ENCODE data around the gene CDK5RAP3. TPM values are rescaled to one million over a fixed set of nuclear protein-coding genes. Genes with fewer than 3 reads are reported as not detected.

CDK5RAP3 gene
- total and polyA plus RNA-seq, 2 experiments from 2014 or later, result 92.6 to 106 TPM

DNA sequence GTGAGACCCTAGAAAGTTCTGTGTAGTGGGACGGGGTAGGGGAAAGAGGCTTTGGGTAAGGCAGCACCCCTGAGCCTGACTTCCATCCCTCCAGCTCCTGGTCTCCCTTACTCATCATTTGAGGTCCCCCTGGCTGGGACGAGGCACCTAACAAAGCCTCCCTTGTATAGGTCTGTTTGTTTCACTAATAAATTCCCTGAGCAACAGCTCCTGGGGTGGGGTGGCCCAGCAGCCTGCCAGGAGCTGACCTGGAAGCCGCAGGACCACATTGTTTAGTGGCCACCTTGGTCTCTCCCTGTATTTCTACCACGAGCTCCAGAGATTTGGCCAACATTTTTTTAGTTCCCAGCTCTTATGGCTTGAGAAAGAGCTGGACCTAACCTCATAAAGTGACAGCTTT, 20.5 kb upstream of the CDK5RAP3 start (continued):
- TF ChIP-seq, protein P1, sequence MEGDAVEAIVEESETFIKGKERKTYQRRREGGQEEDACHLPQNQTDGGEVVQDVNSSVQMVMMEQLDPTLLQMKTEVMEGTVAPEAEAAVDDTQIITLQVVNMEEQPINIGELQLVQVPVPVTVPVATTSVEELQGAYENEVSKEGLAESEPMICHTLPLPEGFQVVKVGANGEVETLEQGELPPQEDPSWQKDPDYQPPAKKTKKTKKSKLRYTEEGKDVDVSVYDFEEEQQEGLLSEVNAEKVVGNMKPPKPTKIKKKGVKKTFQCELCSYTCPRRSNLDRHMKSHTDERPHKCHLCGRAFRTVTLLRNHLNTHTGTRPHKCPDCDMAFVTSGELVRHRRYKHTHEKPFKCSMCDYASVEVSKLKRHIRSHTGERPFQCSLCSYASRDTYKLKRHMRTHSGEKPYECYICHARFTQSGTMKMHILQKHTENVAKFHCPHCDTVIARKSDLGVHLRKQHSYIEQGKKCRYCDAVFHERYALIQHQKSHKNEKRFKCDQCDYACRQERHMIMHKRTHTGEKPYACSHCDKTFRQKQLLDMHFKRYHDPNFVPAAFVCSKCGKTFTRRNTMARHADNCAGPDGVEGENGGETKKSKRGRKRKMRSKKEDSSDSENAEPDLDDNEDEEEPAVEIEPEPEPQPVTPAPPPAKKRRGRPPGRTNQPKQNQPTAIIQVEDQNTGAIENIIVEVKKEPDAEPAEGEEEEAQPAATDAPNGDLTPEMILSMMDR (conservative IDR thresholded peaks at IDR 0.05; ENCODE audit: low read depth in 2 of 2), result no peak

DNA sequence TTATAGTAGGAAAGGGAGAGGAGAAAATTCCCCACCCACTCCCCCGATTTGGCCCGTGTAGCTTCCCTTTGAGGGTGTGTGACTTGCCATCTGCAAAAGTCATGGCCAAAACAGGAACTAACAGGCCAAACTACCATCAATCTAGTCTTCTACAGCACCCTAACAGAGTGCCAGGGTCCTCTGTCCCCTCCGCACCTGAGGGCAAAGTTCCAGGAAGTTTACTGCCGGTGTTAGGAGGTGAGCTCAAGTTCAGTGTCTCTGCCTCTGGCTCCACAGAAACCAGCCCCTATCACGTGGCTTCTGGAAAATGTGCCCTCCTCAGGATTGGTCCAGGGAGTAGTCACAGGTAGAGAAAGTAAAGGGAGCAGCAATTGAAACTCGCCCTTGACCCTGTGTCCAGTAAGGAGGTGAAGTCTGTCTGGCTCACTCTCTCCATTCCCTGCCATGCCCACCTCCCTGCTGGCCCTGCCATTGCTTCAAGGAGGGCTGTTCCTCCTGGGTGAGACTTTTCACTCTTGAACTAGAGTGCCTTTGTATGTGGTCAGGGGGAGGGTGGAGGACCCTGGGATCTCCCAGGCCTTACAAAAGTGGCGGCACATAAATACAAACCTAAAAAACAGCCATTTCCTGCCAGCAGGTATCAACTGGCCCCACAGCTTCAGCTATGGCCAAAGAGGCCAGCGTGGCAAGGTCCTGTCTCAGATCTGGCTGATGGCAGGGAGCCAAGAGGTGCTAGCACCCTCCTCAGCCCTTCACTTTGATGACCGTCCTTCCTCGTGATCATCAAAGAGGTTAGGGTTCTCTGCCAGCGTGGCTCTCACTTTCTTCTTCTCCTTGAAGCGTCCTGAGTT, 18.5 kb upstream of the CDK5RAP3 start:
- H3K36me3 Mint-ChIP-seq (ENCODE audit: low read depth), result no peaks in the 10 kb centered on the region; the same call in 2 of the 3 replicates
- ATAC-seq (no peak), DNase-seq (ENCODE audit: low spot score) (no peak)
- no peak overlapping the region for H3K27ac ChIP-seq (ENCODE audit: low read depth)
- H3K4me3 Mint-ChIP-seq, result no peak overlapping the region
- no peaks in the 10 kb centered on the region for H3K79me2 ChIP-seq (replicated peaks; ENCODE audit: insufficient read depth)
- H3K27me3 ChIP-seq (ENCODE audit: insufficient read depth), result no peaks in the 10 kb centered on the region
- H3F3A ChIP-seq (replicated peaks; ENCODE audit: low read depth), result peaks cover 2% of the 10 kb centered on the region; the same call in 1 of the 2 replicates
- H3K27ac Mint-ChIP-seq, result no peak overlapping the region; the same call in 1 of the 2 replicates
- no peak overlapping the region for H3K4me2 ChIP-seq
- H3K36me3 ChIP-seq (ENCODE audit: insufficient read depth), result no peaks in the 10 kb centered on the region
- no peaks in the 10 kb centered on the region for H3K9me3 Mint-ChIP-seq
- TF ChIP-seq, protein P2, sequence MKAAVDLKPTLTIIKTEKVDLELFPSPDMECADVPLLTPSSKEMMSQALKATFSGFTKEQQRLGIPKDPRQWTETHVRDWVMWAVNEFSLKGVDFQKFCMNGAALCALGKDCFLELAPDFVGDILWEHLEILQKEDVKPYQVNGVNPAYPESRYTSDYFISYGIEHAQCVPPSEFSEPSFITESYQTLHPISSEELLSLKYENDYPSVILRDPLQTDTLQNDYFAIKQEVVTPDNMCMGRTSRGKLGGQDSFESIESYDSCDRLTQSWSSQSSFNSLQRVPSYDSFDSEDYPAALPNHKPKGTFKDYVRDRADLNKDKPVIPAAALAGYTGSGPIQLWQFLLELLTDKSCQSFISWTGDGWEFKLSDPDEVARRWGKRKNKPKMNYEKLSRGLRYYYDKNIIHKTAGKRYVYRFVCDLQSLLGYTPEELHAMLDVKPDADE (IDR thresholded peaks at IDR 0.05), result no peak
- TF ChIP-seq, protein P3, sequence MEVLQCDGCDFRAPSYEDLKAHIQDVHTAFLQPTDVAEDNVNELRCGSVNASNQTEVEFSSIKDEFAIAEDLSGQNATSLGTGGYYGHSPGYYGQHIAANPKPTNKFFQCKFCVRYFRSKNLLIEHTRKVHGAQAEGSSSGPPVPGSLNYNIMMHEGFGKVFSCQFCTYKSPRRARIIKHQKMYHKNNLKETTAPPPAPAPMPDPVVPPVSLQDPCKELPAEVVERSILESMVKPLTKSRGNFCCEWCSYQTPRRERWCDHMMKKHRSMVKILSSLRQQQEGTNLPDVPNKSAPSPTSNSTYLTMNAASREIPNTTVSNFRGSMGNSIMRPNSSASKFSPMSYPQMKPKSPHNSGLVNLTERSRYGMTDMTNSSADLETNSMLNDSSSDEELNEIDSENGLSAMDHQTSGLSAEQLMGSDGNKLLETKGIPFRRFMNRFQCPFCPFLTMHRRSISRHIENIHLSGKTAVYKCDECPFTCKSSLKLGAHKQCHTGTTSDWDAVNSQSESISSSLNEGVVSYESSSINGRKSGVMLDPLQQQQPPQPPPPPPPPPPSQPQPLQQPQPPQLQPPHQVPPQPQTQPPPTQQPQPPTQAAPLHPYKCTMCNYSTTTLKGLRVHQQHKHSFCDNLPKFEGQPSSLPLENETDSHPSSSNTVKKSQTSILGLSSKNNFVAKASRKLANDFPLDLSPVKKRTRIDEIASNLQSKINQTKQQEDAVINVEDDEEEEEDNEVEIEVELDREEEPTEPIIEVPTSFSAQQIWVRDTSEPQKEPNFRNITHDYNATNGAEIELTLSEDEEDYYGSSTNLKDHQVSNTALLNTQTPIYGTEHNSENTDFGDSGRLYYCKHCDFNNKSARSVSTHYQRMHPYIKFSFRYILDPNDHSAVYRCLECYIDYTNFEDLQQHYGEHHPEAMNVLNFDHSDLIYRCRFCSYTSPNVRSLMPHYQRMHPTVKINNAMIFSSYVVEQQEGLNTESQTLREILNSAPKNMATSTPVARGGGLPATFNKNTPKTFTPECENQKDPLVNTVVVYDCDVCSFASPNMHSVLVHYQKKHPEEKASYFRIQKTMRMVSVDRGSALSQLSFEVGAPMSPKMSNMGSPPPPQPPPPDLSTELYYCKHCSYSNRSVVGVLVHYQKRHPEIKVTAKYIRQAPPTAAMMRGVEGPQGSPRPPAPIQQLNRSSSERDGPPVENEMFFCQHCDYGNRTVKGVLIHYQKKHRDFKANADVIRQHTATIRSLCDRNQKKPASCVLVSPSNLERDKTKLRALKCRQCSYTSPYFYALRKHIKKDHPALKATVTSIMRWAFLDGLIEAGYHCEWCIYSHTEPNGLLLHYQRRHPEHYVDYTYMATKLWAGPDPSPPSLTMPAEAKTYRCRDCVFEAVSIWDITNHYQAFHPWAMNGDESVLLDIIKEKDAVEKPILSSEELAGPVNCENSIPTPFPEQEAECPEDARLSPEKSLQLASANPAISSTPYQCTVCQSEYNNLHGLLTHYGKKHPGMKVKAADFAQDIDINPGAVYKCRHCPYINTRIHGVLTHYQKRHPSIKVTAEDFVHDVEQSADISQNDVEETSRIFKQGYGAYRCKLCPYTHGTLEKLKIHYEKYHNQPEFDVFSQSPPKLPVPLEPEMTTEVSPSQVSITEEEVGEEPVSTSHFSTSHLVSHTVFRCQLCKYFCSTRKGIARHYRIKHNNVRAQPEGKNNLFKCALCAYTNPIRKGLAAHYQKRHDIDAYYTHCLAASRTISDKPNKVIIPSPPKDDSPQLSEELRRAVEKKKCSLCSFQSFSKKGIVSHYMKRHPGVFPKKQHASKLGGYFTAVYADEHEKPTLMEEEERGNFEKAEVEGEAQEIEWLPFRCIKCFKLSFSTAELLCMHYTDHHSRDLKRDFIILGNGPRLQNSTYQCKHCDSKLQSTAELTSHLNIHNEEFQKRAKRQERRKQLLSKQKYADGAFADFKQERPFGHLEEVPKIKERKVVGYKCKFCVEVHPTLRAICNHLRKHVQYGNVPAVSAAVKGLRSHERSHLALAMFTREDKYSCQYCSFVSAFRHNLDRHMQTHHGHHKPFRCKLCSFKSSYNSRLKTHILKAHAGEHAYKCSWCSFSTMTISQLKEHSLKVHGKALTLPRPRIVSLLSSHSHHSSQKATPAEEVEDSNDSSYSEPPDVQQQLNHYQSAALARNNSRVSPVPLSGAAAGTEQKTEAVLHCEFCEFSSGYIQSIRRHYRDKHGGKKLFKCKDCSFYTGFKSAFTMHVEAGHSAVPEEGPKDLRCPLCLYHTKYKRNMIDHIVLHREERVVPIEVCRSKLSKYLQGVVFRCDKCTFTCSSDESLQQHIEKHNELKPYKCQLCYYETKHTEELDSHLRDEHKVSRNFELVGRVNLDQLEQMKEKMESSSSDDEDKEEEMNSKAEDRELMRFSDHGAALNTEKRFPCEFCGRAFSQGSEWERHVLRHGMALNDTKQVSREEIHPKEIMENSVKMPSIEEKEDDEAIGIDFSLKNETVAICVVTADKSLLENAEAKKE (CRISPR knock-in tag; IDR thresholded peaks at IDR 0.05), result no peak
- no peak for TF ChIP-seq NANOG (IDR thresholded peaks at IDR 0.05; ENCODE audit: borderline replicate concordance)
- TF ChIP-seq, protein P1 (conservative IDR thresholded peaks at IDR 0.05; ENCODE audit: low read depth in 2 of 2), result no peak
- no peak for TF ChIP-seq CREB1 (CRISPR knock-in tag; IDR thresholded peaks at IDR 0.05; ENCODE audit: low read depth)
- TF ChIP-seq ZNF114 (CRISPR knock-in tag; IDR thresholded peaks at IDR 0.05), result no peak
- TF ChIP-seq JUNB (IDR thresholded peaks at IDR 0.05; ENCODE audit: unreplicated experiment), result no peak
- TF ChIP-seq POLR2AphosphoS5 (IDR thresholded peaks at IDR 0.05; ENCODE audit: low read depth), result no peak
- H3K4me1 Mint-ChIP-seq, result peaks cover 26% of the 10 kb centered on the region
- peaks cover 4% of the 10 kb centered on the region for H3K27me3 Mint-ChIP-seq (ENCODE audit: insufficient read depth, low read depth, poor library complexity)
- no peak overlapping the region for H3K4me3 ChIP-seq
- H3K4me1 ChIP-seq (ENCODE audit: insufficient read depth), result peaks cover 17% of the 10 kb centered on the region
- H3K9me2 ChIP-seq (ENCODE audit: insufficient read depth), result no peaks in the 10 kb centered on the region
- H4K20me1 ChIP-seq (replicated peaks; ENCODE audit: insufficient read depth), result no peaks in the 10 kb centered on the region
- no peak overlapping the region for H2AFZ ChIP-seq
